RWPE1 (cell line): ENCODE results near the gene HNF4A.

Experiments
- CTCF ChIA-PET: fragments of 350-600 bp; sonication (Branson Sonifier 250); formaldehyde crosslinking; extraction: SDS; loops from one replicate; lab custom pipeline; 2021; lab: Yijun Ruan, JAX
- POLR2A ChIA-PET: fragments of 400-600 bp; formaldehyde crosslinking; extraction: SDS; loops from one replicate; lab custom pipeline; 2020; ENCODE audit warnings: antibody characterized with exemption; ENCODE audit not compliant: low non-redundant PET; lab: Yijun Ruan, JAX
- DNase-seq: peaks from one replicate; pipeline ENCODE4 v3.0.0; 2012; ENCODE audit warnings: low spot score
- H3K27ac ChIP-seq: fragments of 450-650 bp; 2 replicates; pipeline ENCODE4 v1.5.1; 2017
- CTCF ChIP-seq: fragments of 450-650 bp; conservative IDR thresholded peaks from 2 replicates; pipeline ENCODE4 v1.5.1; 2017; ENCODE audit warnings: low read depth, mild to moderate bottlenecking

HNF4A gene

GRCh38 chr20:44361021-44361420, 5.5 kb downstream of the HNF4A start:
- no peak for DNase-seq
- TF ChIP-seq CTCF = no peak
- H3K27ac ChIP-seq = no peak overlapping the region
- CTCF ChIA-PET = interaction anchor here (0.7 kb wide), 1 partner anchor 25 kb away, joined by 3 read pairs; no protein-coding TSS in a partner anchor
- POLR2A ChIA-PET = no interaction called here

GRCh38 chr20:44362466-44362940, 7.0 kb downstream of the HNF4A start:
- ChIA-PET CTCF (no interaction called here), POLR2A (no interaction called here)
- TF ChIP-seq CTCF = no peak

GRCh38 chr20:44364068-44364467, 8.6 kb downstream of the HNF4A start:
- TF ChIP-seq CTCF = no peak
- H3K27ac ChIP-seq = no peak overlapping the region
- ChIA-PET POLR2A (no interaction called here), CTCF (interaction anchor here (1.1 kb wide), 1 partner anchor 20 kb away, joined by 3 read pairs; no protein-coding TSS in a partner anchor)
- no peak for DNase-seq

More at GRCh38 chr20:44362466-44362940, 7.0 kb downstream of the HNF4A start:
- H3K27ac ChIP-seq = no peak overlapping the region
- DNase-seq = no peak

GRCh38 chr20:44364780-44365179, 9.3 kb downstream of the HNF4A start:
- H3K27ac ChIP-seq = no peak overlapping the region
- ChIA-PET CTCF (no interaction called here), POLR2A (interaction anchor here (0.6 kb wide), 1 partner anchor 14 kb away, joined by 3 read pairs; no protein-coding TSS in a partner anchor)
- no peak for DNase-seq
- TF ChIP-seq CTCF = no peak

GRCh38 chr20:44367746-44368145, 12.2 kb downstream of the HNF4A start:
- H3K27ac ChIP-seq = no peak overlapping the region
- no peak for TF ChIP-seq CTCF
- DNase-seq = no peak
- ChIA-PET CTCF (interaction anchor here (0.6 to 1.0 kb wide), 4 partner anchors 17 to 178 kb away, joined by 3 to 4 read pairs (median 3); no protein-coding TSS in a partner anchor), POLR2A (no interaction called here)

GRCh38 chr20:44370639-44371218, 15.2 kb downstream of the HNF4A start:
- DNase-seq = no peak
- no peak overlapping the region for H3K27ac ChIP-seq
- ChIA-PET POLR2A (no interaction called here), CTCF (interaction anchor here (0.6 to 1.3 kb wide), 3 partner anchors 13 to 16 kb away, joined by 3 to 4 read pairs (median 3); no protein-coding TSS in a partner anchor)
- TF ChIP-seq CTCF = no peak
